Right renal pelvis (tissue), 4 donors: Measurements from ENCODE around the gene ATP6V0E2. TPM values are rescaled to one million over a fixed set of nuclear protein-coding genes. Genes with fewer than 3 reads are reported as not detected.
A peak's percentile ranks its signal among the peaks of the same experiment; 100 is the strongest.
"Not testable (repeated sequence)": the region's sequence is repeated elsewhere in the genome, so short reads cannot be mapped to it uniquely, and the experiment has no call there.

Experiments used
- DNase-seq, 4 donors: peaks; one replicate each; pipeline ENCODE4 v3.0.0-alpha.2; 2013; ENCODE audit warnings: low read depth in 4 of 4, low spot score in 3 of 4, missing footprints in 1 of 4
- polyA plus RNA-seq, 4 donors: library from polyadenylated mRNA; unstranded; fragments of 120-200 nt; gene quantifications; one replicate each; pipeline ENCODE4 v1.2.1, GENCODE V29; 2013; ENCODE audit not compliant: insufficient read length in 4 of 4

The ATP6V0E2 gene
- polyA plus RNA-seq, 4 donors, result 22.2 to 35.0 (median 29.1) TPM

- no peak for DNase-seq
These were observed 1.6 kb downstream of the ATP6V0E2 start for GRCh38 chr7:149875396-149875795.

DNA sequence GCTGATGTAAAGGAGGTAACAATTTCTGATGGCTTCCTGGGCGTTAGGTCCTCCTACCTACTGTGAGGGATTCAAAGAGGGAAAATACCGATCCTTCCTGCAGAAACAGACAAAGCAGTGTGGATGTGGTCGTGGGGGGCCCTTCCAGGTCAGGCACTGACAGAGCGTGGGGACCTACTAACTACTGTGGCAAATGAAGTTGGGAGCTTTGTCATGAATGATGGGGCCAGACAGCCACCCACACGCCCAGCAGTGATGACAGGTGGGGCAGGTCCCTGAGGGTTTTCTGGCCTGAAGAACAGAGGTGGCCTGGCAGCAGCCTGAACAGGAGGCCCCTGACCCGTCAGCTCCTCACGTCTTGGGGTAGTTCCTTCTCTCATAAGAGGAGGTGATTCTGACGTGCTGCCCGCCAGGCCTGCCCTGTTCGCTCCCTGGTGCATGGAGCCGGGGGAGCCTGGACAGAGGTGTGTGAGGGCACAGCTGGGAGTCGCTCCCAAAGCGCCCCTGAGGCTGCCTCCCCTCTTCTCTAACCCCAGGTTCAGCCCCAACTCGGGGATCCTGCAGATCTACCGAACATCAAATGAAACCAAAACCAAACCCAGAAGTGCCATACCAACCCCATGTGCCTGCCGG is 4.2 kb downstream of the ATP6V0E2 start:
- no peak for DNase-seq

GRCh38 chr7:149878523-149878921 is 4.8 kb downstream of the ATP6V0E2 start:
- no peak for DNase-seq

- DNase-seq, result no peak
These were observed 5.5 kb downstream of the ATP6V0E2 start for GRCh38 chr7:149879271-149879743.

GRCh38 chr7:149879766-149880637 is 6.2 kb downstream of the ATP6V0E2 start:
- DNase-seq, result no peak

DNA sequence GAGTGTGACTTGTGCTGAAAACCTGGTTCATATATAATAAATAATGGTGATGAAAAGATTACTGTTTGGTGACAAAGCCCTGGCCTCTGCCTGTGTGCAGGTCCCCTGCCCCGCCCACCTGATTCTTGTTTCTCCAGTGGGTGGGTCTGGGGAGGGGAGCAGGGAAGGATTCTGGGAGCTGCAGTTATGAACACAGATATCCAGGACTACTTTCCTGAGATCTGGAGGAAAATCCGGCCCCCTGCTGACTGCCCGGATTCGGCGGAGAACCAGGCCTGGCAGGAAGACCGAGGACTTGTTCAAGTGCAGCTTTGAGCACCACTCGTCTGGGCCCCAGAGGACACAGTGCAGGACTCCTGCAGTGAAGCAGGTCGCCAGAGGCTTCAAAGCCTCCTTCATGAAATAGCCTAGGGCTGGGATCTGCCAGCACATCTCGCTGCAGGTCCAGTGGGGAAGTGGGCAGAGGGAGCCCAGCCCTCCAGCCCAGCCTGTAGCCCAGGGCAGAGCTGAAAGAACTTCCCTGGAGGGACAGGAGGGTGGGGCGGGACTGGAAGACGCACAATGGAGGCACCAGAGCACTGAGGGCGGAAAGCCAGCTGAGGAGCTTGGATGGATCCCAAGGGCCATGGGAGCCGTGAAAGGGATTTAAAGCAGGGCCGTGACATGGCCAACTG is 7.0 kb downstream of the ATP6V0E2 start:
- DNase-seq, result no peak

DNA sequence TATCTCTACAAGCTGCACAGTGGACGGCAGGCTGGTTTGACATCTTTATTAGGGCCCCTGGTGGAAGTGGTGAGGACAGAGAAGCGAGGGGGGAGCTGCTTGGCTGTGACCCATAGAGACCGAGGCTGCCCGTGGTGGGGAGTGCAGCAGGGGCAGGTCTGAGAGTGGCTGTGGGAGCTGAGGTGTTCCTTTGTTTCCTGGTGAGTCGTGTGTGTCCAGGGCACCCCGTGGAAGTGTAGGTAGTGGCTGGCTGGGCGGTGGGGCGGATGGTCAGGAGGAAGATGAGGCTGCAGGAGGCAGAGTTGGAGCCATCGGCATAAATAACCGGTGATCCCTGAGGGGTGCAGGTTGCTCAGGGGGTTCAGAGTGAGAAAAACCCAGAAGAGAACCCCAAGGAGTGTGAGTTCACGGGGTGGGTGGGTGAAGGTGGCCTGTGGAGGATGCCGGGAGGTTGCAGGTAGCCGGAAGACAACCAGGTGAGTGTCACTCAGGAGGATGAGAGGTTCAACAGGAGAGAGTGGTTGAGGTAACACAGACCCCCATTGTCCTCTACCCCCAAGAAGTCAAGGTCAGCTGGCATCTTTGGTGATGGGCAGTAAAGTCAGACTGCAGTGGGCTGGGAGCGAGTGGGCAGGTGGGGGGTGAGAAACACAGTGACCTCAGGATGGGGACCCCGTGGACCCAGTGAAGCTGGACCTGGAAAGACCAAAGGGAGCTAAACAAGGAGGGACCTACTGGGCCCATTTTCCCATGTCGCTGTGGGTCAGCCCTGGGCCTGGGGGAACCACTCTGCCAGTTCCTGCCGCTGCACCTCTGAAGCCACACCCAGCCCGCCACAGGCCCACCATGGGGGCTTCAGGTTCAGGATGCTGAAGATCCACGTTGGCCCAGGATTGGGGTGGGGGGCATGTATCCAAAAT is 7.8 kb downstream of the ATP6V0E2 start:
- DNase-seq, result no peak

GRCh38 chr7:149882248-149883047 is 8.7 kb downstream of the ATP6V0E2 start:
- peak in 1 of 4 donors; percentile 27 for DNase-seq

DNA sequence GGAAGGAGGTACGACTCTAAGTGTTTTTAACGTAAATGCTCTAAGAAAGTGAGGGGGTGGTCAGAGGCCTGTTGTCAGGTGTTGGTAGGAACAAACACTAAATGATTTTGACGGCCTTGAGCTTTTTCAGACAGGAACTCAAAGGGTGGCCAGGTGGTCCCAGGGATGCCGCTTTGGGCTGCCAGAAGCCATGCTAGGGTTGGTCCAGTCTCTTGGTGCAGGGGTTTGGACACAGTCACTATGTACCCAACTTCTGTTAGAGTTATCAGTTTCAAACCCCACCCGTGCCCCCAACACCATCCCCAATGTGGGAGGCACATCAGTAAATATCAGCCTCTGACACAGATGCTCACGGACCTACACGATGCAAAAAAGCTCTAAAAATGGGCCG is 9.3 kb downstream of the ATP6V0E2 start:
- DNase-seq, result no peak

- no peak for DNase-seq
These were observed 9.7 kb downstream of the ATP6V0E2 start for GRCh38 chr7:149883452-149883861.

GRCh38 chr7:149884016-149884415 is 10.2 kb downstream of the ATP6V0E2 start:
- no peak for DNase-seq

DNA sequence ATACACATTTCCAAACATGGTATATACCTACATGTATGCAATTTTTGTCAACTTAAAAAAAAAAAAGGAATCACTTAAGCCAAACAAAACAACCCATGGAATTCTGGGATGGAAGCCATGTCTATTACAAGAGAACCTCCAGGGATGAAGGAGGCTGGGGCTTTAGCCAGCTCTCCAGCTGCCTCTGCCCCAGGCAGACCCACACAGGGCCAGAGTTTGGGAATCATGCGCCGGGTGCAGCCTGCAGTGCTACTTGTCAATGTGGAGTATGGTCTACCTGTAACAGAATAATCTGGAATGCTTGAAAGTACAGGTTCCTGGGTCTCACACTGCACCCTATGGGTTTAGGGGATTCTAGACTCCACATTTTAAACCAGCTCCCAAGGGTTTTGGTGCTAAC is 10.8 kb downstream of the ATP6V0E2 start:
- no peak for DNase-seq

DNA sequence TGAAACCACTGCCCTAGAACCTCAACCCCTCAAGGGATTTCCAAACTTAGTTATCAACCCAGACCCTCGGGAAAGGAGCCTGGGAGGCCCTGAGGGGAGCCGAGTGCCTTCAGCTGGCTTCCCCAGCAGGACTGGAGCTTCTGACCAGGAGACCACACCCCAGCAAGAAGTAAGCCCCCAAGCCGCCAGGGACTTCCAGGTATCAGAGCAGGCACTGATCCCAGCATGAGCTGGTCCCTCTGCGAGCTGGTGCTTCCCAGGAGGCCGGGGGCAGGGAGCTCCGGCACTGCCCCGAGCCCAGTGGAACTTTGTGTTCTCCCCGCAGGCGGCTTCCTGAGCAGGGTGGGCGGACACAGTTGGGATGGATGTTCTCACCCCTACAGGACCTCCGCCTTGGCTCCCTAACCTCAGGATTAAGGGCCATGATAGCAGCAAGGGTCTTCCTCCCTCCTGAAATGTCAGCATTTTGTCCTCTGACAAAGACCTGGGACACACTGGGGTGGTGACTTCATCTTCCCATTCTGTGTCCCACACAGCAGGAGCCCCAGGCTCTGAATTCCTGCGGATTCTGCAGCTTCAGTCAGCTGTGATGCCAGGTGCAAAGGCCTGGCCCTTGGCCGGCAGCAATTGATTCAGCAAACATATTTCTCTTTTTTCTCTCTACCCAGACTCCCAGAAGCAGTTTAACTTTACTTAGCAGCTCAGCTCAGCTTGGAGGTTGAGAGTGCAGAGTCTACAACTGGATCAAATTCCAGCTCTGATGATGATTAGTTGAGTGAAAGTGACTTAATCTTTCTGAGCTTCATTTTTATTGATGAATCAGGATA is 11.6 kb downstream of the ATP6V0E2 start:
- no peak for DNase-seq

DNA sequence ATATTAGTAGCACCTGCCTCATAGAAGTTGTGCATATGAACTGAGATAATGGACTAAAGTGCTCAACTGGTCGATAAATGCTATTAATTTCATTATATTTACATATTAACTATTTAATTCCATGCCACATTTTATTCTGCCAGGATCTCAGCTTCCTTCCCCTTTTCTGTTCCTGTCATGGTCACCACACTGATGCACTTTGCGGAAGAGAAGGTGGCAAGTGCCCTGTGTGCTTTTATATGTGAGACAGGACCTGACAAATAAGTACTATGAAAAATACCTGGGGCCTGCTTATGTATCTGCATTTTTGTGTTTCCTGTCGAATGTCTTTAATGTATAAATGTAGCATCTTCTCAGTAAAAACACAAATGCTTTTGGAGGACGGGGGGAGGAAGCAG is 12.2 kb downstream of the ATP6V0E2 start:
- no peak for DNase-seq

DNA sequence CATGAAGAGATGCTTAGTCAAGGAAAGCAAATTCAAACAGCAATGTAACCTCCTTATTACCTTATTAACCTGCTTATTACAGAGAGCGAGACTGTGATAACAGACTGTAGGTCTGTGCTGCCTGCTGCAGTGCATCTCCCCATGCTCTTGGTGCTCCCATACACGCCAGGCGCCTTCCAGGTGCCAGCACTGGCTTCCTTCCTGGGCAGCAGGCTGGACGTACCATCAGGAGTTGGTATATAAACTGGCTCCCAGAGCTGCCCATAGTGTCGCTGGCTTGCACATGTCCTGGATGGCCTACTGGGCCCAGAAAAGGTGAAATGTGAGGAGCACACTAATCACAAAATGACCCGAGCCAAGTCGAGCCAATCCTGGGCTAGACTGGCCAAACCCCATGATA is 13.5 kb downstream of the ATP6V0E2 start:
- no peak for DNase-seq

- not testable (repeated sequence) for DNase-seq
These were observed 16.9 kb downstream of the ATP6V0E2 start for GRCh38 chr7:149890715-149891114.

GRCh38 chr7:149894957-149895356 is 21.2 kb downstream of the ATP6V0E2 start:
- not testable (repeated sequence) for DNase-seq

DNA sequence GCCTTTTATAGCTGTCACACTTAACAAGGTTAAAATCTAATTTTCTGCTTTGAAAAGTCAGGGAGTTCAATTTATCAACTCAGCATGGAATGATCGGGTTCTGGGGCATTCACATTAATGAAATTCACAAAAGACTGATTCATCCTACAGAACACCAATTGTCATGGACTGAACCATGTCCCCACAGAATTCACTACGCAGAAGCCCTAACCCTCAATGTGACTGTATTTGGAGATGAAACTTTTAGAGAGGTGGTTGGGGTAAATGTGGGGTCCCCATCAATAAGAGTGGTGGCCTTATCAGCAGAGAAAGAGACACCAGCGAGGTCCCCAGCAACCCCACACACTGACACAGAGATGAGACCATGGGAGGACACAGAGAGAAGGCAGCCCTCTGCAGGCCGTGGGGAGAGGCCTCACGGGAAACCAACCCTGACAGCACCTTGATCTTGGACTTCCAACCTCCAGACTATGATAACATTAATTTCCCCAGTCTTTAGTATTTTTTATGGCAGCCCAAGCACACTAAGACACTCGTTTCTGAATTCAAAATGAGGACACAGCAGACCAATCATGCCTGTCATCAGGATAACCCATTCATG is 34.1 kb downstream of the ATP6V0E2 start:
- DNase-seq, result not testable (repeated sequence)
